Ishikawa (cell line): ENCODE results near the gene SYP.

ENCODE experiments used
- CEBPB ChIP-seq: IDR thresholded peaks from 2 replicates; pipeline ENCODE4 v1.6.1; 2012
- CREB1 ChIP-seq: IDR thresholded peaks from 2 replicates; pipeline ENCODE4 v1.6.1; 2012; ENCODE audit warnings: low read depth
- EGR1 ChIP-seq: IDR thresholded peaks from 2 replicates; pipeline ENCODE4 v1.6.1; 2012
- EP300 ChIP-seq: IDR thresholded peaks from 2 replicates; pipeline ENCODE4 v1.6.1; 2012; ENCODE audit warnings: borderline replicate concordance
- FOXM1 ChIP-seq: IDR thresholded peaks from 2 replicates; pipeline ENCODE4 v1.6.1; 2012; ENCODE audit warnings: low read depth, borderline replicate concordance
- MAX ChIP-seq: IDR thresholded peaks from 2 replicates; pipeline ENCODE4 v1.6.1; 2012
- NFIC ChIP-seq: IDR thresholded peaks from 2 replicates; pipeline ENCODE4 v1.6.1; 2012
- RAD21 ChIP-seq: IDR thresholded peaks from 2 replicates; pipeline ENCODE4 v1.6.1; 2012; ENCODE audit warnings: low read depth
- REST ChIP-seq: IDR thresholded peaks from 2 replicates; pipeline ENCODE4 v1.6.1; 2012; ENCODE audit warnings: low read depth, mild to moderate bottlenecking
- TAF1 ChIP-seq: IDR thresholded peaks from 2 replicates; pipeline ENCODE4 v1.6.1; 2012; ENCODE audit warnings: low read depth, mild to moderate bottlenecking
- TCF12 ChIP-seq: IDR thresholded peaks from 2 replicates; pipeline ENCODE4 v1.6.1; 2012; ENCODE audit warnings: low read depth
- TEAD4 ChIP-seq: IDR thresholded peaks from 2 replicates; pipeline ENCODE4 v1.6.1; 2012
- USF1 ChIP-seq: IDR thresholded peaks from 2 replicates; pipeline ENCODE4 v1.6.1; 2012
- YY1 ChIP-seq: IDR thresholded peaks from 2 replicates; pipeline ENCODE4 v1.6.1; 2012; ENCODE audit warnings: low read depth
- ZBTB7A ChIP-seq: IDR thresholded peaks from 2 replicates; pipeline ENCODE4 v1.6.1; 2012; ENCODE audit warnings: low read depth

The SYP gene

GRCh38 chrX:49155900-49156837, 43.8 kb downstream of the SYP start:
- TF ChIP-seq TCF12 (no peak), RAD21 (peak; percentile 27; the same call in 1 of the 2 replicates), MAX (peak; percentile 68; the same call in 1 of the 2 replicates), TEAD4 (no peak)

- no peak for TF ChIP-seq YY1
- TF ChIP-seq TAF1 = no peak
- TF ChIP-seq CEBPB = no peak
Measured at GRCh38 chrX:49155243-49155899, 44.6 kb downstream of the SYP start.

- TF ChIP-seq YY1 = no peak
- no peak for TF ChIP-seq TAF1
- no peak for TF ChIP-seq TEAD4
- TF ChIP-seq FOXM1 = no peak
- no peak for TF ChIP-seq USF1
- no peak for TF ChIP-seq ZBTB7A
- no peak for TF ChIP-seq EGR1
- TF ChIP-seq CREB1 = no peak
- TF ChIP-seq REST = no peak
- TF ChIP-seq TCF12 = no peak
- TF ChIP-seq EP300 = no peak
Measured at GRCh38 chrX:49153467-49153866, 46.5 kb downstream of the SYP start.

- TF ChIP-seq TAF1 = no peak
- TF ChIP-seq CREB1 = no peak
- TF ChIP-seq YY1 = no peak
- no peak for TF ChIP-seq TEAD4
- TF ChIP-seq TCF12 = no peak
- no peak for TF ChIP-seq EP300
- no peak for TF ChIP-seq CEBPB
- no peak for TF ChIP-seq MAX
- no peak for TF ChIP-seq USF1
- no peak for TF ChIP-seq REST
- TF ChIP-seq RAD21 = no peak
- no peak for TF ChIP-seq NFIC
- no peak for TF ChIP-seq FOXM1
- TF ChIP-seq EGR1 = no peak
- no peak for TF ChIP-seq ZBTB7A
Measured at GRCh38 chrX:49147936-49148335, 52.1 kb downstream of the SYP start.

GRCh38 chrX:49147282-49147681, 52.7 kb downstream of the SYP start:
- no peak for TF ChIP-seq TAF1
- no peak for TF ChIP-seq USF1
- TF ChIP-seq EGR1 = no peak
- no peak for TF ChIP-seq FOXM1
- no peak for TF ChIP-seq CREB1
- TF ChIP-seq MAX = no peak
- TF ChIP-seq REST = no peak
- no peak for TF ChIP-seq RAD21
- no peak for TF ChIP-seq ZBTB7A
- no peak for TF ChIP-seq EP300
- TF ChIP-seq TCF12 = no peak
- TF ChIP-seq NFIC = no peak
- TF ChIP-seq YY1 = no peak
- TF ChIP-seq TEAD4 = no peak
- no peak for TF ChIP-seq CEBPB
